SH-SY5Y (cell line): ENCODE data around the gene RRBP1.

Source experiments
- GATA2 ChIP-seq: IDR thresholded peaks from 2 replicates; pipeline ENCODE4 v1.6.1; 2011; ENCODE audit warnings: mild to moderate bottlenecking, low read depth, low read length
- GATA3 ChIP-seq: IDR thresholded peaks from 2 replicates; pipeline ENCODE4 v1.6.1; 2011; ENCODE audit warnings: low read depth, mild to moderate bottlenecking, low read length, moderate library complexity

RRBP1 gene

GRCh38 chr20:17579369-17580039 lies 102.5 kb downstream of the RRBP1 start:
- TF ChIP-seq GATA3 (no peak), GATA2 (no peak)

GRCh38 chr20:17576215-17576614 lies 105.8 kb downstream of the RRBP1 start:
- no peak for TF ChIP-seq GATA3
- TF ChIP-seq GATA2, result no peak

GRCh38 chr20:17573463-17573862 lies 108.6 kb downstream of the RRBP1 start:
- no peak for TF ChIP-seq GATA3
- no peak for TF ChIP-seq GATA2

- TF ChIP-seq GATA2, result no peak
- no peak for TF ChIP-seq GATA3
These were observed 109.9 kb downstream of the RRBP1 start for GRCh38 chr20:17572034-17572638.

GRCh38 chr20:17571153-17571527 lies 110.9 kb downstream of the RRBP1 start:
- TF ChIP-seq GATA2, result no peak
- no peak for TF ChIP-seq GATA3

- peak; percentile 92 for TF ChIP-seq GATA2
- peak; percentile 38; the same call in 1 of the 2 replicates for TF ChIP-seq GATA3
These were observed 111.5 kb downstream of the RRBP1 start for GRCh38 chr20:17570347-17571152.

- TF ChIP-seq GATA3, result no peak
- no peak for TF ChIP-seq GATA2
These were observed 112.3 kb downstream of the RRBP1 start, which contains the start of gene DSTN for GRCh38 chr20:17569616-17570346. DSTN (plus strand) TSS chr20:17570075; CDS start chr20:17570209, 134 bp downstream.

GRCh38 chr20:17568972-17569521 lies 113.0 kb downstream of the RRBP1 start:
- TF ChIP-seq GATA2 (no peak), GATA3 (no peak)

GRCh38 chr20:17568045-17568788 lies 113.8 kb downstream of the RRBP1 start:
- TF ChIP-seq GATA2 (no peak), GATA3 (no peak)

GRCh38 chr20:17566345-17566744 lies 115.7 kb downstream of the RRBP1 start:
- TF ChIP-seq GATA2 (no peak), GATA3 (no peak)

GRCh38 chr20:17565169-17565845 lies 116.7 kb downstream of the RRBP1 start:
- TF ChIP-seq GATA3 (no peak), GATA2 (no peak)
